DMS53 (cell line): ENCODE data around the gene FERMT3.
"Not testable (repeated sequence)": the region's sequence is repeated elsewhere in the genome, so short reads cannot be mapped to it uniquely, and the experiment has no call there.

Source experiments
- DNase-seq: peaks from one replicate; lab custom pipeline; 2025; lab: John Stamatoyannopoulos, UW

The FERMT3 gene

GRCh38 chr11:64206457-64207255, at the start of gene FERMT3:
FERMT3 (plus strand) TSS chr11:64206721; CDS start chr11:64207365, 644 bp downstream.
- no peak for DNase-seq

- no peak for DNase-seq
Measured at GRCh38 chr11:64157631-64158394, 48.7 kb upstream of the FERMT3 start.

DNA sequence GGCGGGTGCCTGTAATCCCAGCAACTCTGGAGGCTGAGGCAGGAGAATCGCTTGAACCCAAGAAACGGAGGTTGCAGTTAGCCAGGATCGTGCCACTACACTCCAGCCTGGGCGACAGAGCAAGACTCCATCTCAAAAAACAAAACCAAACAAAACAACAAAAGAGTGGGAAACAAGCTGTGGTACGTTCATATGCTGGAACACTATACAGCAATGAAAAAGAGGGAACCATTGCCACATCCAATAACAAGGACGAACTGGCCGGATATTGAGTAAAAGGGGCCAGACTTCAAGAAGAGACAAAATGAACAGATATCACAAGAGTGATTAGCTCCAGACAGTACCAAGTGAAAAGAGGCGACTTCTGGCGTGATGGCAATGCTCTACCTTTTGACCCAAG, 45.5 kb upstream of the FERMT3 start:
- DNase-seq, result no peak

DNA sequence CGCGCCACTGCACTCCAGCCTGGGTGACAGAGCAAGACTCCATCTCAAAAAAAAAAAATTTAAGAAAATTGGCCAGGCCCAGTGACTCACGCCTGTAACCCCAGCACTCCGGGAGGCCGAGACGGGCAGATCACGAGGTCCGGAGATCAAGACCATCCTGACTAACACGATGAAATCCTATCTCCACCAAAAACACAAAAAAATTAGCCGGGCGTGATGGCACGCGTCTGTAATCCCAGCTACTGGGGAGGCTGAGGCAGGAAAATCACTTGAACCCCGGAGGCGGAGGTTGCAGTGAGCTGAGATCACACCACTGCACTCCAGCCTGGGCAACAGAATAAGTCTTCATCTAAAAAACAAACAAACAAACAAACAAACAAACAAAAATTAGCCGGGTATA, 43.8 kb upstream of the FERMT3 start:
- not testable (repeated sequence) for DNase-seq

DNA sequence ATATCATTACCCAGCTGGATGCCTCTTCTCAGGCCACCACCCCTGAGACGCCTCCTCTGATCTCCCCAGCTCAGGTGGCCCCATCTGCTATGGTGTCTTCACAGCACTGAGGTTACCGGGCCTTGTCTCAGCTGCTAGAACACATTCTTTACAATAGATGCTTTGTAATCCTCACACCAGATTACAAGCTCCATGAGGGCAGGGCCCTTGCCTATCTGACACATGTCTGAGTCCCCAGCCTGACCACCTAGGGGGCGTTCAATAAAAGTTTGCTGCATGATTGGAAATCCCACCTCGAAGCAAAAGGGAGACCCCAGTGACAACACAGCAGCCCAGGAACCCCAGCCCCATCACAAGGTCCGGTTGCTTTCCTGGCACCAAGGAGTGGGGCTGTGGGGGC, 42.6 kb upstream of the FERMT3 start:
- no peak for DNase-seq

DNA sequence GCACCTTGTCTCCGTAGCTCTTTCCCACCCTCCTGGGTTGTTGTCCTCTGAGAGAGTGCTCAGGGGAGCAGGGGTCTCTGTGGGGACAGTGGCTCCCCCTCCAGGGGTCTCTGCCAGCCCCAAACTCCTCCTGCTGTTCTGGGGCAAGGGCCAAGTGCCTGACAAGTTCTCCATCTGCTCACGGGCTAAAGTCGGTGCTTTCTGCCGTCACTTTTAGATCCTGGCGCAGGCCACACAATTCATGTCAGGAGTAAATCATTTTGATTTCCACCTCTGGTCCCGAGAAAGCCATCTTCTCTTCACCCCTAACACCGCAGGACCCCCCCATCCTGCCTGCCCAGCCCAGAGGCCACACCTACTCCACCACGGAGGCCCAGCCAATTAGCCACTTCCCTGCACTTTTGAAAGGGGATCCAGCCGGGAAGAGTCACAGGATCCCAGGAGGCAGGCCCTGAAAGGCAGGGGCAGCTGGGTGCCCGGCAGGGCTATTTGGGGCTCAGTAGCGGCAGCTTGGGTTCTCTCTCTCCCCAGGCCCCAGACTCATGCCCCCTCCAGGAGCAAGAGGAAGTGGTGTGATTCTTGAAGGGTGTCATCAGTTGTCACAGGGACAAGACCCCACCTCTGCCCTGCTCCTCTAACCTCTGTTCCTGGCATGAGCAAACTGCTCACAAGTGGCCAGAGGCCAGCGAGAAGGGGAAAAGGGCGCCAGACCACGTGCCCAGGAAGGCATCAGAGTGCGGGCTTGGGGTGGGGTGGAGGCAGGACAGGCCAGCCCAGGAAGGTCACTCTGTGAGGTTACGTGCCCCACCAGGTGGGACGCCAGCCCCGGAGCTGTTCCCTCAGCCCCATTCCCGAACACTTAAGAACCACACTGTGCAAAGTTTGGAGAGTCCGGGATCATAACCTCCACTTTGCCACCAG, 41.9 kb upstream of the FERMT3 start:
- DNase-seq, result peak; percentile 62

- DNase-seq, result peak; percentile 65
Measured at GRCh38 chr11:64165481-64165841, 41.1 kb upstream of the FERMT3 start.

- peak; percentile 99 for DNase-seq
Measured at GRCh38 chr11:64165842-64166635, 40.5 kb upstream of the FERMT3 start, which contains the start of gene MACROD1. MACROD1 (minus strand) TSS chr11:64166113; CDS start chr11:64165994, 119 bp downstream.

DNA sequence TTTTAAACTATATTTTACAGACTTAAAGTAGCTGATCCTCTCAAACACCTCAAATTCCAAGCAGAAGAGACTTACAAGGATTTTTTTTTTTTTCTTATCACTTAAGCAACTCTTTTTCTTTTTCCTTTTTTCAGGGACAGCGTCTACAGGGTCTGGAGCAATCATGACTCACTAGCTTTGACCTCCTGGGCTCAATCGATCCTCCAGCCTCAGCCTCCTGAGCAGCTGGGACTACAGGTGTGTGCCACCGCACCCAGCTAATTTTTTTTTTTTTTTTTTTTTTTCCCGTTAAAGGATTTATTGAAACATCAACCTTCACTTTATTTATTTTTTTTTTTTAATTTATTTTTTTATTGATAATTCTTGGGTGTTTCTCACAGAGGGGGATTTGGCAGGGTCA, 36.1 kb upstream of the FERMT3 start:
- DNase-seq, result no peak

GRCh38 chr11:64173616-64174355, 32.7 kb upstream of the FERMT3 start:
- DNase-seq, result no peak

DNA sequence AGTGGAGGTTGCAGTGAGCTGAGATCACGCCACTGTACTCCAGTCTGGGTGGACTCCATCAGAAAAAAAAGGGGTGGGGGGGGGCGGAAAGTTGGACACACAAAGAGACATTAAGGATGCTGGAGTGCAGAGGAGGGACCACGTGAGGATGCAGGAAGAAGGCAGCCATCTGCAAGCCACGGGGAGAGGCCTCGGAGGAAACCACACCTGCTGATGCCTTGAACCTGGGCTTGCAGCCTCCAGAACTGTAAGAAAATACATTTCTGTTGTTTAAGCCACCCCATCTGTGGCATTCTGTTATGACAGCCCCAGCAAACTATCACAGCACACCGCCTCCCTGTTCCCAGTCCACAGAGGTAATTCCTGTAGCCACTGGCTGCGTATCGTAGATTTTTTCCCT, 29.8 kb upstream of the FERMT3 start:
- no peak for DNase-seq

DNA sequence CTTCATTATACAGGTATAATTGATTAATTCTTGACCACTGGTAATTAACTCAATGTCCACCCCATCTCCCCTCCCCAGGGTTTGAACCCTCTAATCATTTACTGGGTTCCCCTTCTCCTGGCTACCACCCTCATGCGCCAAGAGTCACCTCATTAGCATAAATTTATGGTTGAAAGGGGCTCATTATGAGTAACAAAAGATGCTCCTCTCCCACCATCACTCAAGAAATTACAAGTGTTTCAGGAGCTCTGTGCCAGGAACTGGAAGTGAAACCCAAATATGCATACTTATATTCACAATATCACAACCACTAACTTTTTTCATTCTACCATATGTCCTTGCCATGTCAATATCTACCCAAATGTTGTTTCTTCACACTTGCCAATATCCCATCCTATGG, 28.3 kb upstream of the FERMT3 start:
- no peak for DNase-seq

DNA sequence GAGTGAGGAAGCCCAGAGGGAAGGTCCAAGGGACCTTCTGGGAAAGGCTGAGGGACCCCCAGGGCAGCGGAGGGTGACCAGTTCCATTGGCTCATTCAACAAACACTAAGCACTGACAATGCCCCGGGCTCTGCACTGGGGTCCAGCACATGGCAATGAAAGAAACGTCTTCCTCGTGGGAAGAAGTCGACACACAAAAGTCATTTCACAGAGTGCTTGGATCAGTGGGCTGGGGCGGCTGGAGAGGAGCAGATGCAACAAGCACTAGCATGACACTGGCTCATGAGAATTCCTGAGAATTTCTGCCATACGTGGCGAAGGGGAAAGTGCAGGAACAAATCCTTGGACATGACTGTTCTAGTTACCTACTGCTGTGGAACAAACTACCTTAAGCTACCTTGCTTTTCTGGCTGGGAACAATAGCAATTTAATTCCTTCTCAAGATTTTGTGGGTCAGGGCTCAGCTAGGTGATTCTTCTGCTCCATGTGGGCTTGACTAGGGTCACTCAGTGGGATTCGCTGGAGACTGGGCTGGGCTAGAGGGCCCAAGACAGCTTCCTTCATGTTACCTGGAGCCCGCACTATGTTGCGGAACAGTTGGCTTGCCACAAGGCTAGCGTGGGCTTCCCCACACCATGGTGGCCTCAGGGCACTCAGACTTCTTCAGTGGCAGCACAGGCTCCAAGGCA, 27.4 kb upstream of the FERMT3 start:
- no peak for DNase-seq

- no peak for DNase-seq
Measured at GRCh38 chr11:64180891-64181290, 25.6 kb upstream of the FERMT3 start.

DNA sequence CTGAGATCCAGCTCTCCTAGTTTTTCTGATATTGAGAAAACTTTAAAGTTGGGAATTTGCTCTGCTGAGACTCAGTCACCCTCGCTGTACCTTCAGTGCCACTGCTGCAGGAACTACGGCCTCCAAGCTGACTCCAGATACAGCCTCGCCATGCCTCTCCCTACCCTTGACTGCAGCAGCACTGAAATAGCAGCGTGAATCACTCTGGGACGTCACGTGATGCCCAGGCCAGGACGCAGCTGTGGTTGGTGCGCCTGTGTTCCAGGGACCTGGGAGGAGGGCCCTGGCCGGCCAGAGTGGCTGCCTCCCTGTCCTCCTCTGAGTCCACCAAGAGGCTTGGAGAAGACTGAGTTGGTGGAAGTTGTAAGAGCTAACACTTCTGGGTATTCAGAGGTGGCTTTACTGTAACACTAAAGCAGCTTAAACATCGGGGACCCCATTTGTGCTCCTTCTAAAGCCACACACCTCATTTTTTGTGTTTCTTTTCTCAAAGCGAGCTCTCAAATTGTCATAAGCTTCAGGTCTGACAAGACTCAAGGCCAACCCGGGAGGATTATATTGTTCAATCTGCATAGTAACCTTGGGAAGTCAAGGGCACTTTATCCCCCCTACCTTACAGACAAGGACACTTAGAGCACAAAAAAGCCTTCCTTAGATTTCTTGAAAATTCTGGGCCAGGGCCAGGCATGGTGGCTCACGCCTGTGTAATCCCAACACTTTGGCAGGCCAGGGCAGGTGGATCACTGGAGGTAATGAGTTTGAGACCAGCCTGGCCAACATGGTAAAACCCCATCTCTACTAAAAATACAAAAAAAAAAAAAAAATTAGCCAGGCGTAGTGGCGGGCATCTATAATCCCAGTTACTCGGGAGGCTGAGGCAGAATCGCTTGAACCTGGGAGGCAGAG, 24.8 kb upstream of the FERMT3 start:
- peak; percentile 96 for DNase-seq

- DNase-seq, result no peak
Measured at GRCh38 chr11:64183890-64184289, 22.6 kb upstream of the FERMT3 start.

GRCh38 chr11:64185175-64185692, 21.3 kb upstream of the FERMT3 start:
- peak; percentile 91 for DNase-seq

GRCh38 chr11:64185693-64186491, 20.6 kb upstream of the FERMT3 start, which contains the start of gene STIP1:
STIP1 (plus strand) TSS chr11:64186171; CDS start chr11:64186262, 91 bp downstream.
- peak; percentile 100 for DNase-seq
